CD14-positive monocyte (primary cell): ENCODE results near the gene TMEM187. TPM values are rescaled to one million over a fixed set of nuclear protein-coding genes. Genes with fewer than 3 reads are reported as not detected.

Source experiments
- DNase-seq, 3 donors: peaks; one replicate each; pipeline ENCODE4 v3.0.0-alpha.2; 2011 to 2022
- H2AFZ ChIP-seq: 2 replicates; pipeline ENCODE4 v1.6.0; 2012; ENCODE audit warnings: mild to moderate bottlenecking, low read depth, low read length, inconsistent platforms; ENCODE audit not compliant: insufficient read depth, poor library complexity, severe bottlenecking
- H3K27ac ChIP-seq, 2 donors: 1 replicate in 1 of 2; 2 replicates in 1 of 2; pipeline ENCODE4 v1.5.1; 2012 to 2013; ENCODE audit warnings: low read length in 2 of 2, control low read depth in 1 of 2, inconsistent platforms in 1 of 2, low read depth in 1 of 2, mild to moderate bottlenecking in 1 of 2
- H3K27me3 ChIP-seq, 2 donors: one replicate each; pipeline versions ENCODE4 v1.6.0 to v1.6.1; 2011 to 2013; ENCODE audit warnings: low read length in 2 of 2; ENCODE audit not compliant: control insufficient read depth in 2 of 2, insufficient read depth in 2 of 2
- H3K36me3 ChIP-seq, 2 donors: replicated peaks in 1 of 2; 1 replicate in 1 of 2; 2 replicates in 1 of 2; pipeline versions ENCODE4 v1.5.1 to v1.6.1; 2012 to 2013; ENCODE audit warnings: low read length in 2 of 2, control low read depth in 1 of 2, inconsistent platforms in 1 of 2, mild to moderate bottlenecking in 1 of 2; ENCODE audit not compliant: insufficient read depth in 2 of 2, control insufficient read depth in 1 of 2
- H3K4me1 ChIP-seq, 2 donors: 1 replicate in 1 of 2; 2 replicates in 1 of 2; pipeline versions ENCODE4 v1.5.1 to v1.6.1; 2012 to 2013; ENCODE audit warnings: low read length in 2 of 2, control low read depth in 1 of 2, inconsistent platforms in 1 of 2, mild to moderate bottlenecking in 1 of 2, moderate library complexity in 1 of 2; ENCODE audit not compliant: insufficient read depth in 2 of 2, control insufficient read depth in 1 of 2
- H3K4me2 ChIP-seq: replicated peaks from 2 replicates; pipeline ENCODE3; 2012; ENCODE audit warnings: low read length, moderate library complexity, mild to moderate bottlenecking; ENCODE audit not compliant: poor library complexity, severe bottlenecking; ENCODE audit errors: extremely low read depth
- H3K4me3 ChIP-seq, 3 experiments: fragments of 200-600 bp in 1 of 3; sonication (generic) in 1 of 3; replicated peaks in 1 of 3; 1 replicate in 2 of 3; 2 replicates in 1 of 3; pipeline ENCODE4 v1.5.1; 2011 to 2013; ENCODE audit warnings: low read length in 3 of 3, mild to moderate bottlenecking in 3 of 3, control low read depth in 2 of 3, low read depth in 2 of 3, inconsistent platforms in 1 of 3, moderate library complexity in 1 of 3
- H3K79me2 ChIP-seq: 2 replicates; pipeline ENCODE4 v1.6.0; 2012; ENCODE audit warnings: mild to moderate bottlenecking, control low read depth, inconsistent platforms, low read length, moderate library complexity; ENCODE audit not compliant: insufficient read depth
- H3K9ac ChIP-seq: 2 replicates; pipeline ENCODE4 v1.6.0; 2017; ENCODE audit warnings: low read length, mild to moderate bottlenecking; ENCODE audit not compliant: insufficient read depth, poor library complexity, severe bottlenecking
- H3K9me3 ChIP-seq, 2 donors: replicated peaks in 1 of 2; 1 replicate in 1 of 2; 2 replicates in 1 of 2; pipeline versions ENCODE4 v1.5.1 to v1.6.1; 2012 to 2013; ENCODE audit warnings: low read length in 2 of 2, control low read depth in 1 of 2; ENCODE audit not compliant: control insufficient read depth in 1 of 2, insufficient read depth in 1 of 2
- H4K20me1 ChIP-seq: 2 replicates; pipeline ENCODE4 v1.6.0; 2012; ENCODE audit warnings: mild to moderate bottlenecking, low read length, control low read depth, moderate library complexity; ENCODE audit not compliant: insufficient read depth
- H3K27ac Mint-ChIP-seq, 7 donors: one replicate each; pipeline ENCODE4 v1.8.0; 2020; ENCODE audit warnings: mild to moderate bottlenecking in 7 of 7, mixed read lengths in 7 of 7, moderate library complexity in 6 of 7, inconsistent platforms in 2 of 7
- H3K27me3 Mint-ChIP-seq, 3 donors: one replicate each; pipeline ENCODE4 v1.8.0; 2021 to 2022; ENCODE audit warnings: low read depth in 3 of 3, mild to moderate bottlenecking in 3 of 3, mixed read lengths in 3 of 3, moderate library complexity in 3 of 3, inconsistent platforms in 1 of 3
- H3K36me3 Mint-ChIP-seq, 2 donors: one replicate each; pipeline ENCODE4 v1.8.0; 2020; ENCODE audit warnings: mixed read lengths in 2 of 2, inconsistent platforms in 1 of 2, mild to moderate bottlenecking in 1 of 2
- H3K4me1 Mint-ChIP-seq: one replicate; pipeline ENCODE4 v1.8.0; 2020; ENCODE audit warnings: mild to moderate bottlenecking, mixed read lengths
- H3K4me3 Mint-ChIP-seq, 2 donors: one replicate each; pipeline ENCODE4 v1.8.0; 2020; ENCODE audit warnings: mild to moderate bottlenecking in 2 of 2, mixed read lengths in 2 of 2, moderate library complexity in 1 of 2
- H3K9me3 Mint-ChIP-seq, 7 donors: one replicate each; pipeline ENCODE4 v1.8.0; 2020 to 2022; ENCODE audit warnings: mixed read lengths in 7 of 7, mild to moderate bottlenecking in 6 of 7, moderate library complexity in 6 of 7, inconsistent platforms in 2 of 7
- WGBS: methylation state at CpG from one replicate; pipeline ENCODE4 v1.1.5; 2013; ENCODE audit warnings: missing lambda C conversion rate; ENCODE audit not compliant: insufficient coverage; 5-methylcytosine and 5-hydroxymethylcytosine counted together
- intact Hi-C, 2 donors: fragments of 100-400 bp; cut with micrococcal nuclease; formaldehyde crosslinking; loops; one replicate each; pipeline versions ENCODE4 v1.15.0 to v1.15.1; 2023
- polyA plus RNA-seq, 3 donors: library from polyadenylated mRNA; depleted of rRNA in 1 of 3; unstranded in 2 of 3; stranded (reverse) in 1 of 3; fragments of 300-500 nt in 2 of 3; fragments of >200 nt in 1 of 3; fragmentation: Illumina TruSeq in 2 of 3; gene quantifications; 1 replicate in 2 of 3; 2 replicates in 1 of 3; pipeline ENCODE4 v1.2.3, GENCODE V29; 2012 to 2021
- TF ChIP-seq, protein P1 (sequence below): fragments of 200-600 bp; IDR thresholded peaks from one replicate; pipeline ENCODE4 v1.8.0; 2022; ENCODE audit warnings: antibody characterized with exemption, mild to moderate bottlenecking

TMEM187 gene
- polyA plus RNA-seq, 3 donors: 2.8 to 10.3 (median 4.9) TPM

DNA sequence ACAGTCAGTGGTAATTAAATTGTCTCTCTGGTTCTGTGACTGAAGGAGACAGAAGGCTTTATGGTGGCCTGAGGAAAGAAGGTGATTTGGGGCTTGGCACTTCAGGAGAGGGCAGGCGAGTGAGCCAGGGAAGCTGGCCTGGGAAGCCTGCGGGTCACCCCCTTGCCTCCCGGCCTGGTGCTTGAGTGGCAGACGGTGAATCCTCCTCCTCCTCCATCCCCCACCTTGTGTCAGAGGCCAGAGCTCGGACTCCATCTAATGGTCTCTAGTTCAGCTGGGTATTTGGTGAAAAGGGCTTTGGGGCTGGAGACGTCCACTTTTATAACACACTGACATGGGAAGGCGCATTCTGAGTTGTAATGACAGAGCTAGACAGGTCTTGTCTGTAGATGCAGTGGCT is 8.7 kb downstream of the TMEM187 start:
- peak overlapping the region; percentile 89 to 99 (median 96) for H3K27ac Mint-ChIP-seq
- H3K4me3 Mint-ChIP-seq: peak overlapping the region in 1 of 2 donors; percentile 70
- H3K9me3 ChIP-seq: no peaks in the 10 kb centered on the region
- peak overlapping the region; percentile 42 for H3K4me2 ChIP-seq
- H3K9me3 Mint-ChIP-seq: peaks cover 0 to 20% (median 0%) of the 10 kb centered on the region in 7 donors
- H3K79me2 ChIP-seq: peaks cover 9% of the 10 kb centered on the region
- H3K27ac ChIP-seq: peak overlapping the region; percentile 88 to 92
- H4K20me1 ChIP-seq: peaks cover 24% of the 10 kb centered on the region
- no peak for DNase-seq
- WGBS: no CpG with 5 or more reads among the region's 7 CpGs
- no peaks in the 10 kb centered on the region for H3K27me3 ChIP-seq
- intact Hi-C loops: no loop called here
- peaks cover 0 to 60% (median 2%) of the 10 kb centered on the region in 3 donors for H3K27me3 Mint-ChIP-seq
- H3K4me1 Mint-ChIP-seq: peaks cover 53% of the 10 kb centered on the region
- H3K4me3 ChIP-seq: peak overlapping the region in 1 of 3 experiments; percentile 20
- H3K36me3 ChIP-seq: no peaks in the 10 kb centered on the region
- H3K9ac ChIP-seq: peak overlapping the region; percentile 44
- TF ChIP-seq, protein P1, sequence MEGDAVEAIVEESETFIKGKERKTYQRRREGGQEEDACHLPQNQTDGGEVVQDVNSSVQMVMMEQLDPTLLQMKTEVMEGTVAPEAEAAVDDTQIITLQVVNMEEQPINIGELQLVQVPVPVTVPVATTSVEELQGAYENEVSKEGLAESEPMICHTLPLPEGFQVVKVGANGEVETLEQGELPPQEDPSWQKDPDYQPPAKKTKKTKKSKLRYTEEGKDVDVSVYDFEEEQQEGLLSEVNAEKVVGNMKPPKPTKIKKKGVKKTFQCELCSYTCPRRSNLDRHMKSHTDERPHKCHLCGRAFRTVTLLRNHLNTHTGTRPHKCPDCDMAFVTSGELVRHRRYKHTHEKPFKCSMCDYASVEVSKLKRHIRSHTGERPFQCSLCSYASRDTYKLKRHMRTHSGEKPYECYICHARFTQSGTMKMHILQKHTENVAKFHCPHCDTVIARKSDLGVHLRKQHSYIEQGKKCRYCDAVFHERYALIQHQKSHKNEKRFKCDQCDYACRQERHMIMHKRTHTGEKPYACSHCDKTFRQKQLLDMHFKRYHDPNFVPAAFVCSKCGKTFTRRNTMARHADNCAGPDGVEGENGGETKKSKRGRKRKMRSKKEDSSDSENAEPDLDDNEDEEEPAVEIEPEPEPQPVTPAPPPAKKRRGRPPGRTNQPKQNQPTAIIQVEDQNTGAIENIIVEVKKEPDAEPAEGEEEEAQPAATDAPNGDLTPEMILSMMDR: no peak
- H3K36me3 Mint-ChIP-seq: peaks cover 5 to 6% of the 10 kb centered on the region in 2 donors
- peak overlapping the region; percentile 57 for H2AFZ ChIP-seq
- H3K4me1 ChIP-seq: peaks cover 58 to 61% of the 10 kb centered on the region in 2 donors

DNA sequence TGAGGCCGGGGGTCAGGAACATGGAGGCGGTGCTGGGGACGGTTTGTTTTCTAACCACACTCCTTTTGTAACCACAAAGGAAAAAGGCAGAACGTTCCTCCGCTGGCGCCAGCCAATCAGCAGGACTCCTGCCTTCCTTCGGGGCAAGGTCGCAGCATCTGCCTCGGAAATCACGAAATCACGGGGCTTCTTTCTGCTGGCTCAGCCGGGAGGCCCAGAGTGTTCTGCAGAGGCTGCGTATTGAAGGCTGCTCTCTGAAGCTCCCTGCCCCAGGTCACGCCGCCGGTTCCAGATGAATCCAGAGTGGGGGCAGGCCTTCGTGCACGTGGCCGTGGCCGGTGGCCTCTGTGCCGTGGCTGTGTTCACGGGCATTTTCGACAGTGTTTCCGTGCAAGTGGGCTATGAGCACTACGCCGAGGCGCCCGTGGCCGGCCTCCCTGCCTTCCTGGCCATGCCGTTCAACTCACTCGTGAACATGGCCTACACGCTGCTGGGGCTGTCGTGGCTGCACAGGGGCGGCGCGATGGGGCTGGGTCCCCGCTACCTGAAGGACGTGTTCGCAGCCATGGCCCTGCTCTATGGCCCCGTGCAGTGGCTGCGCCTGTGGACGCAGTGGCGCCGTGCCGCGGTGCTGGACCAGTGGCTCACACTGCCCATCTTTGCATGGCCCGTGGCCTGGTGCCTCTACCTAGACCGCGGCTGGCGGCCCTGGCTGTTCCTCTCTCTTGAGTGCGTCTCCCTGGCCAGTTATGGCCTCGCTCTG is 9.4 kb downstream of the TMEM187 start:
- Histone ChIP-seq H3K27me3 (no peaks in the 10 kb centered on the region), H3K79me2 (peaks cover 1% of the 10 kb centered on the region), H4K20me1 (peaks cover 24% of the 10 kb centered on the region), H3K36me3 (no peaks in the 10 kb centered on the region), H2AFZ (peak overlapping the region; percentile 57), H3K4me2 (peak overlapping the region; percentile 42), H3K9me3 (no peaks in the 10 kb centered on the region), H3K9ac (peak overlapping the region; percentile 44), H3K27ac (peak overlapping the region; percentile 88 to 92), H3K4me3 (peak overlapping the region in 1 of 3 experiments; percentile 20), H3K4me1 (peaks cover 58 to 61% of the 10 kb centered on the region in 2 donors)
- peaks cover 5 to 6% of the 10 kb centered on the region in 2 donors for H3K36me3 Mint-ChIP-seq
- peak; percentile 69 to 76 (median 72) for DNase-seq
- TF ChIP-seq, protein P1: no peak
- peak overlapping the region; percentile 89 to 99 (median 96) for H3K27ac Mint-ChIP-seq
- H3K4me3 Mint-ChIP-seq: peak overlapping the region; percentile 40 to 70
- peaks cover 0 to 67% (median 2%) of the 10 kb centered on the region in 3 donors for H3K27me3 Mint-ChIP-seq
- peaks cover 0 to 22% (median 0%) of the 10 kb centered on the region in 7 donors for H3K9me3 Mint-ChIP-seq
- intact Hi-C loops: no loop called here
- WGBS: 39% methylated on average over 42 of the region's 52 CpGs
- H3K4me1 Mint-ChIP-seq: peaks cover 55% of the 10 kb centered on the region
